Measurements from ENCODE around the gene ATP2A1.
"Not testable (repeated sequence)": the region's sequence is repeated elsewhere in the genome, so short reads cannot be mapped to it uniquely, and the experiment has no call there.

DNA sequence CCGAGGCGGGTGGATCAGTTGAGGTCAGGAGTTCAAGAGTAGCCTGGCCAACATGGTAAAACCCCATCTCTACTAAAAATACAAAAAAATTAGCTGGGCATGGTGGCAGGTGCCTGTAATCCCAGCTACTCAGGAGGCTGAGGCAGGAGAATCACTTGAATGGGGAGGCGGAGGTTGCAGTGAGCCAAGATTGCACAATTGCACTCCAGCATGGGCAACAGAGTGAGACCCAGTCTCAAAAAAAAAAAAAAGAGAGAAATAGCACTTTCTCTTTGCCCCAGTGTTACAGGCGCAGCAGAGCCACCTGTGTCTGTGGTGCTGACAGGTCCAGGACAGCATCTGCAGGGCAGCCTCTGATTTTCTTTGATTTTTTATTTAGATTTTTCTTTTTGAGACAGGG, 3.3 kb downstream of the ATP2A1 start:
- TF ChIP-seq, protein P1, sequence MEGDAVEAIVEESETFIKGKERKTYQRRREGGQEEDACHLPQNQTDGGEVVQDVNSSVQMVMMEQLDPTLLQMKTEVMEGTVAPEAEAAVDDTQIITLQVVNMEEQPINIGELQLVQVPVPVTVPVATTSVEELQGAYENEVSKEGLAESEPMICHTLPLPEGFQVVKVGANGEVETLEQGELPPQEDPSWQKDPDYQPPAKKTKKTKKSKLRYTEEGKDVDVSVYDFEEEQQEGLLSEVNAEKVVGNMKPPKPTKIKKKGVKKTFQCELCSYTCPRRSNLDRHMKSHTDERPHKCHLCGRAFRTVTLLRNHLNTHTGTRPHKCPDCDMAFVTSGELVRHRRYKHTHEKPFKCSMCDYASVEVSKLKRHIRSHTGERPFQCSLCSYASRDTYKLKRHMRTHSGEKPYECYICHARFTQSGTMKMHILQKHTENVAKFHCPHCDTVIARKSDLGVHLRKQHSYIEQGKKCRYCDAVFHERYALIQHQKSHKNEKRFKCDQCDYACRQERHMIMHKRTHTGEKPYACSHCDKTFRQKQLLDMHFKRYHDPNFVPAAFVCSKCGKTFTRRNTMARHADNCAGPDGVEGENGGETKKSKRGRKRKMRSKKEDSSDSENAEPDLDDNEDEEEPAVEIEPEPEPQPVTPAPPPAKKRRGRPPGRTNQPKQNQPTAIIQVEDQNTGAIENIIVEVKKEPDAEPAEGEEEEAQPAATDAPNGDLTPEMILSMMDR (IDR thresholded peaks at IDR 0.05; ENCODE audit: low read length) = not testable (repeated sequence)
- TF ChIP-seq EZH2 (optimal IDR thresholded peaks at IDR 0.05; ENCODE audit: low read depth, low read length) = not testable (repeated sequence)

Measured in MM.1S (cell line).